CD4-positive, alpha-beta T cell treated with Interleukin-15 for 1 hour (primary cell): ENCODE data around the gene AHI1.
"Not testable (repeated sequence)": the region's sequence is repeated elsewhere in the genome, so short reads cannot be mapped to it uniquely, and the experiment has no call there.

ENCODE experiments used
- DNase-seq: peaks from one replicate; pipeline ENCODE4 v3.0.0-alpha.2; 2020

Gene AHI1

DNA sequence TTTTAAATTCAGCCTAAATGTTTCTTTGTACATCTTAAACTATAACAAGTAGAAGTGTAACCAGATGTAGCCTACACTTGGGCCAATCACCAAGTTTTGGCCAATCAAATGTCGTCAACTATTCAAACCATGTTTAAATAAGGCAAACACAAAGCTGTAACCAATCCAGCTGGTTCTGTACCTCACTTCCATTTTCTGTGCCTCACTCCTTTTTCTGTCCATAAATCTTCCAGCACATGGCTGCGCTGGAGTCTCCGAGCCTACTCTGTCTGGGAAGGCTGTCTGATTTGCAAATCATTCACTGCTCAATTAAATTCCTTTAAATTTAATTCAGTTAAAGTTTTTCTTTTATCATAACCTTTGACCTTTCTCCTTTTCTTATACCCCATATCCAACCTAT lies 7.7 kb upstream of the AHI1 start:
- no peak for DNase-seq

GRCh38 chr6:135504734-135505133 lies 7.2 kb upstream of the AHI1 start:
- DNase-seq: no peak

DNA sequence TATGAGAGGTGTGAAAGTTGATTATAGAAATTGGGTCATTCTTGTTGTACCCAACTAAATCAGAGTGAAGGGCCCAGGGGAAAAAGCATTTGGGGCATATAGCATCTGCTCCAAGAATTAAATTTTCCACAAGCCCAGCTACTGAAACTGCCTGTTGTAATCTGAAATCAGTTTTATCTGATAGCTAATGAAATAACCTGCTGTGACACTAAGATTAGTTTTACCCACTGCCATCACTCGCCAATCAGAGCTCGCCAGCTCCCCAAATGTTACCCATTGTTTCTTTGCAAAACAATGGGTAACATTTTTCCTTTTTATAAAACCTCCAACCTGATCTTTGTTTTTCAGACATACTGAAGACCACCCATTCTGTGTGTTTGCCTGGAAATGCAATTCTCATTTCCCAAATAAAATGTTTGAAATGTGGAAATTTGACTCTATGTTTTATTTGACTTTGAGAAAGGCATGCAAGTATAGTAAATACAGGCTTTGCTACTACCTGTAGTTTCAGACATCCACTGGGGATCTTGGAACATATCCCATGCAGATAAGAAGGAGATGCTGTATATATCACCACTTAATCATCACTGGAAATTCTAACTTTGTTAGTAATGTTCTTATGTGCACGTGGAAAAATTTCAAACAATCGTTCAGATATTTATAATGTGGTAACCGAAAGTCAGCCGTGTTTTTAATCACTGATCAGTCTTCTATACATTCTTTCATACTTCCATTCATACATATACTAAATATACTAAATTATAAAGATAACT lies 6.3 kb upstream of the AHI1 start:
- DNase-seq: no peak

GRCh38 chr6:135499441-135500340 lies 2.2 kb upstream of the AHI1 start:
- no peak for DNase-seq

GRCh38 chr6:135498185-135498841 lies 773 bp upstream of the AHI1 start:
- peak; percentile 76 for DNase-seq

DNA sequence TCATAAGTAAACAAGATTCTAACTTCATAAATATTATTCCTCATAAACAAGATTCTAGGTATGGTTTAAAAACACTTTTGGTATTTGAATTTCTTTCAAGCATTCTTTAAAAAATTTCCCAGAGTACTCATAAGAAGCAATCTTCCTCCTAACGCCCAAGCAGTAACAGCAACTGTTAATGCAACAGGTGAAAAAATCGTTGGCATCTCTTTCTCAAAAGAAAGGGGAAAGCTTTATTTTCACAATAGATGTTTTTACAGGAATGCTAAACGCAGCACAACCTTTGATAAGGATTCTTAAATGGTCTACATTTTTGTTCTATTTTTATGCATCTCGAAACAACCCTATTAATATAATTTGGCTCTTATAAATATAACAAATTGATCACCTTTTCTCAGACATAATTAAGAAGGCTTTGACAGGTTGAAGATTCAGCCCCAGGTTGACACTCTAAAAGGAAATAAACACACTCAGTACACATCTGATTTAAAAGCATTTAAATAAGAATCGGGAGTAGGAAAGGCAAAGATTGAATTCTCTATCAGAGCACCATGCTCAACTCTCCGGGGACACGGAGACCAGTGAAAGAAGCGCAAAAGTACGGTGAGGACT lies 634 bp downstream of the AHI1 start:
- DNase-seq: no peak

DNA sequence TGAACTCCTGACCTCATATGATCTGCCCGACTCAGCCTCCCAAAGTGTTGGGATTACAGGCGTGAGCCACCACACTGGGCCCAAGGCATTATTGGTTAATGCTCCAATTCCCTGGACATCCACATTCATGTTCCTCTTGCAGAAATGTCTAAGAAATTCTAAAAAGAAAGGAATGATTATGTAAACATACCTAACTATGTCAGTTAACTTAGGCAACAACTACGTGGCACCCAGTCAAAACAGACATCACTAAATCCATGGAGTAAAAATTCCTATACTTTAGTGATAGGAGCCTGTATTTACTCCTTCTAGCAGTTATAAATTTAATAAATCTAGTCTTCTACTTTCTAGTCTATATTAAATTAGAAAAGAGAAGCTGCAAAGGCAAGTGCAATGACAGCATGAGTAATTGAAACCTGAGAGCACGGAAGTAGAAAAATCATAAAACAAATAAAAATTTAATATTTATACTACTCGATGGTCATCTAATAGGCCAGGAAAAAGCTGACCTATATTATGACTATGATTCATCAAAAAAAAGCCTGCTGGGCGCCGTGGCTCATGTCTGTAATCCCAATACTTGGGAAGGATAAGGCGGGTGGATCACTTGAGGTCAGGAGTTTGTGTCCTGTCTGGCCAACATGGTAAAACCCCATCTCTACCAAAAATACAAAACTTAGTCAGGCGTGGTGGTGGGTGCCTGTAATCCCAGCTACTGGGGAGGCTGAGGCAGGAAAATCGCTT lies 4.2 kb downstream of the AHI1 start:
- DNase-seq: no peak

GRCh38 chr6:135490381-135490780 lies 7.2 kb downstream of the AHI1 start:
- no peak for DNase-seq

- no peak for DNase-seq
Measured at GRCh38 chr6:135488023-135488422, 9.5 kb downstream of the AHI1 start.

DNA sequence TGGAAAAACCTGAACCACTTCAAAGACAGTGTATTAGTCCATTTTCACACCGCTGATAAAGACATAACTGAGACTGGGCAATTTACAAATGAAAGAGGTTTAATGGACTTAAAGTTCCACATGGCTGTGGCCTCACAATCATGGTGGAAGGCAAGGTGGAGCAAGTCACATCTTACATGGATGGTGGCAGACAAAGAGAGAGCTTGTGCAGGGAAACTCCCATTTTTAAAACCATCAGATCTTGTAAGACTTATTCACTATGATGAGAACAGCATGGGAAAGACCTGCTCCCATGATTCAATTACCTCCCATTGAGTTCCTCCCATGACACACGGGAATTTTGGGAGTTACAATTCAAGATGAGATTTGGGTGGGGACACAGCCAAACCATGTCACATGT lies 13.6 kb downstream of the AHI1 start:
- not testable (repeated sequence) for DNase-seq

- no peak for DNase-seq
Measured at GRCh38 chr6:135481783-135482369, 15.7 kb downstream of the AHI1 start.

- no peak for DNase-seq
Measured at GRCh38 chr6:135479601-135480000, 17.9 kb downstream of the AHI1 start.

DNA sequence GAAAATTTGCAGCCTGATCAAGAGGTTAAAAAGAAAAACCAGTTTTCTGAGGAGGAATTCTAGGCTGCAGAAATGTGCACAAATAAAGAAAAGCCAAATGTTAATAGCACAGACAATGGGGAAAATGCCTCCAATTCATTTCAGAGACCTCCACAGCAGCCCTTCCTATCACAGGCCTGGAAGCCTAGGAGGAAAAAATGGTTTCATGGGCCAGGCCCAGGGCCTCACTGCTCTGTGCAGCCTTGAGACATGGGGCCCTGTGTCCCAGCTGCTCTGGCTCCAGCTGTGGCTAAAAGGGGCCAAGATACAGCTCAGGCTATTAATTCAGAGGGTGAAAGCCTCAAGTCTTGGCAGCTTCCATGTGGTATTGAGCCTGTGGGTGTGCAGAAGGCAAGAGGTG lies 18.9 kb downstream of the AHI1 start:
- no peak for DNase-seq

DNA sequence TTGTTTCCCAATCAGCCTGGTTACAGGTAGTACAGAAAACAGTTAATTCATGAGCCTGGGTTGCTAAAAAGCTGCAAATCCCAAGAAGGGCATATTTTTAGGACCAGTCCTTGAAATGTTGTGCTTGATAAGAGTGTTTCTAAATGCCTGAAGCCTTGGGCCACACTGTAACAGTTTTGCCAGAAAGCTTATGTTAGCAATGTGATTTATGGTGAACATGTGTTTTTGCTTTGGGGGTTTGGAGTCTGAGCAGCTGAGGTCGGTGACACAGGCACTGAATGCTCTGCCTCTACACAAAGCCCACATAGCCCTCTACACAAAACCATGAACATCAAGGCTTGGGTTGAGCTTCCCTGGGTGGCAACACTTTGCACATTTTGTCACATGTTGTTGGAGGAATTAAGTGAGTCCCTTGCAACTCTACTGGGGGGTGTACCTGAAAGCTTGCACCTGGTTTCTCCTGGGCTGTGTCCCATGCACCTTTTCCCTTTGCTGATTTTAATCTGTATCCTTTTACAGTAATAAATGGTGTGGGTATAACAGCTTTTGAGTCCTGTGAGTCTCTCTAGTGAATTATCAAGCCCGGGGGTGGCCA lies 22.2 kb downstream of the AHI1 start:
- no peak for DNase-seq

GRCh38 chr6:135474362-135474761 lies 23.2 kb downstream of the AHI1 start:
- no peak for DNase-seq

GRCh38 chr6:135465903-135466302 lies 31.6 kb downstream of the AHI1 start:
- no peak for DNase-seq

DNA sequence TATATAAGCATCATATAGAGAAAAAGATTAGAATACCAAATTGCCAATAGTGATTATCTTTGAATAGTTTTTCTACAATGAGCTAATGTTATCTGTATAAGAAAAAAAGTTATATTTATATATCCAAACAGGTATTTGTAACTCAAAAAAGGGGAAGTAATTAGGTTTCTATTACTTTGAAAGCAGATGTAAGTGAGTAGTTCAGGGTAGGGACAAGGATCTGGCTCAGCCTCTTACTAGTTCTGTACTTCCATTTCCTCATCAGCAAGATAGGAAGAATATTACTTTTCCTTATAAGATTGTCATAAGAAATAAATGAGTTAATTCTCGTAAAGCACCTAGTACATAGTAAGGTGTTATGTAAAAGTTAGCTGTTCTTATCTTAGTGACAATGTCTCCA lies 32.2 kb downstream of the AHI1 start:
- no peak for DNase-seq

GRCh38 chr6:135464634-135465033 lies 32.9 kb downstream of the AHI1 start:
- no peak for DNase-seq

GRCh38 chr6:135461208-135461607 lies 36.3 kb downstream of the AHI1 start:
- no peak for DNase-seq

DNA sequence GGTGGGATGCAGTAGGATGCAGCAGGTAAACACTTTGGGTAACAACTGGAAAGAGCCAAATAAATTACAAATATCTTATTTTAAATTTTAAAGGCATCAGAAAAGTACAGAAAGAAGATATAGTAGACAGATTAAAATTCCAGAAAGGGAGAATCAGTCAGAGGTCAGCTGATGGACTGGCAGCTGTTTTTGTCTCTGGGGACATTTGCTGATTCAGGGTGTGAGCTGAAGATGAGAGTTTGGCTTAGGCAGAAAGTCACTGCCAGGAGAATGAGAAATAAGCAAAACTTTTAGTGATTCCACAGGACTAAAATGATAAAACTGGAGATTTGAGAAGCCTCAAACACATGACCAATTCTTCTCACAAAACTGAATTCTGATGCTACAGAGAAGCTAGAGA lies 39.5 kb downstream of the AHI1 start:
- no peak for DNase-seq

- no peak for DNase-seq
Measured at GRCh38 chr6:135451617-135452190, 45.8 kb downstream of the AHI1 start.
